Endothelial cell of hepatic sinusoid (primary cell): ENCODE measurements around the gene LSS.

Experiments used
- in situ Hi-C: cut with HindIII; loops from 2 replicates; pipeline ENCODE4 v1.10.0; 2017; ENCODE audit warnings: low sequenced_read_pairs

Gene LSS

DNA sequence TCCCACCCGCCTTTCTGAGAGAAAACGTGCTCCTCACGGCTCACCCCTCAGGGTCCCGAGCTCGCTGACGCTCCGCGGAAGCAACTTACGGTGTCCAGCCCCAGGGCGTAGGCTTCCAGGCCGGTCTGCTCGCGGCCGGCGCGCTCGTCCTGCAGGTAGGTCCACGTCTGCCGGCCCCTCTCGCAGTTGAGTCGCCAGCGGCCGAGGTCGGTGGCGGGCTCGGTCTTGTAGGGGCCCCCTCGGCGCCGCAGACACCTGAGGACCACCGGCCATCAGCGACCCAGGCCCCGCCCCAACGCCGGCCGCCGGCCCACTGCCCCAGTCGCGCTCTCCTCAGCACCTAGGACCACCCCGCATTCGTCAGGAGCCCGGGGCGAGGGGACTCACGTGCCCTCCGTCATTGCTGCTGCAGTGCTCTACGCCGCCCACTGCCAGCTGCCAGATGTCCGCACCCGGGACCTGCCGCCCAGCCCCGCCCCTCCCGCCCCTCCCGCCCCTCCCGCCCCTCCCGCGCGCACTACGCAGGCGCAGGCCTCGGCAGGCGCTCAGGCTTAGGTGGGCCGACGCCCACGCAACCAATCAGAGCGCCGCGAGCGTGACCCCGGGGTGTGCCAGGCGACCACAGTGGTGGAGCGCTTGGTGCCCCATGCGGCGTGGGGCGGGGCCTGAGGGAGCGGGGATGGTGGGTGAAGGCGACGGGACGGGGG, at the start of gene LSS:
Gene LSS (minus strand): TSS at position 430 of the 707 bp plus-strand sequence. CDS start 29 bp downstream, at position 401.
- in situ Hi-C loops = no loop called here

DNA sequence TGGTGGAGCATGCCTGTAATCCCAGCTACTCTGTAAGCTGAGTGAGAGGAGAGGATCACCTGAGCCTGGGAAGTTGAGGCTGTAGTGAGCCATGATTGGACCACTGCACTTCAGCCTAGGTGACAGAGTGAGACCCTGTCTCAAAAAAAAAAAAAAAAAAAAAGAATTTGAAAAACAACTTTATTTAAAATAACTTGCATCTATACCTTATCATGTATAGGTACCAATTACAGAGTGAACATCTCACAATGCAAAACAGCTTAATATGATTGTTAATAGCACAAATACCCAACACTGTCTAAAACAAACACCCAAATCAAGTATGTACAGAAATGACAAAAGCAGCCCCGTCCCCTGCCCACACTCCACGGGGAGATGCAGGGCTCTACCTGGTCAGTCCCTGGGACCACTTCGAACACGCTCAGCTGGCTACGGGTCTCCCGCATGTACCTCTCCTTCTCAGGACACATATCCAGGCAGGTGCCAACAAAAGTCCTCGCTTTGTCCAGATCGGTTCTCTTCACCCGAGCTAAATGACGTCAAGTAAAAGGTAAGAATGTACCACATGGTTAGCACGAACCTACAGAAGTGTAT, 46.3 kb upstream of the LSS start:
- in situ Hi-C loops = no loop called here

DNA sequence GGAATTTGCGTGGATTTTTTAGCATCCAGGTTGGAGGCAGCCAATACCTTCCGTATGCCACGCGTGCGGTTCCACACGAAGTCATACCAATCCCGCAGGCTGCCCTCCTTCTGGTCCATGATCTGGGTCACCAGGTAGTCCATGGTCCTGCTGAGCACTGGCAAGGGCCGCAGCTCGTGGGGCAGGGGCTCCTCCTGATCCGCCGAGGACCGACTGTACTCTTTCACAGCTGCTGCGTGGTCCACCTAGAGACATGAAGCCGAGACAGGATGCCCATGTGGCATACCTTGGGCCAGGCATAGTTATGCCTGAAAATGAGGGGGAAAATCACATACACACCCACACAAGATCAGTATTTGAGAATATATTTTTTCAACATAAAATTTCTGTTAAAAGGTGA, 44.8 kb upstream of the LSS start:
- in situ Hi-C loops = no loop called here

DNA sequence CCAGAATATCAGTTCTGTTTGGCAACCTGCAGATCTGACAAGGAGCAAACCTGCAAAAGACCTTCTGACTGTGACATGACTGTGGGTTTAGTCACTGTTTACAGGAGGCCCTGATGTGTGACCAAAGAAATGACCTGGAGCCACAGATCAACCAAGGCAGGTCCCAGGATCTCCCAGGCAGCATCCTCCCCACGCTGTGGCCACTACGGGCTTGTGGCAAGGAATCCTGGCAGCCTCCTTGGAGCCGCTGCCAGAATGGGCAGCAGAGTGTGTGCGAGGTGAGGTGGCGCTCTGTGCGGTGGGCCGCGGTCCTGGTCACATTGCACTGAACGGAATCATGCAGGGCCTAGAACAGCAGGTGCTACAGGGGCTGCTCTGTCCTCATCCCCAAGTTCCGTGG, 40.9 kb upstream of the LSS start:
- in situ Hi-C loops = no loop called here

DNA sequence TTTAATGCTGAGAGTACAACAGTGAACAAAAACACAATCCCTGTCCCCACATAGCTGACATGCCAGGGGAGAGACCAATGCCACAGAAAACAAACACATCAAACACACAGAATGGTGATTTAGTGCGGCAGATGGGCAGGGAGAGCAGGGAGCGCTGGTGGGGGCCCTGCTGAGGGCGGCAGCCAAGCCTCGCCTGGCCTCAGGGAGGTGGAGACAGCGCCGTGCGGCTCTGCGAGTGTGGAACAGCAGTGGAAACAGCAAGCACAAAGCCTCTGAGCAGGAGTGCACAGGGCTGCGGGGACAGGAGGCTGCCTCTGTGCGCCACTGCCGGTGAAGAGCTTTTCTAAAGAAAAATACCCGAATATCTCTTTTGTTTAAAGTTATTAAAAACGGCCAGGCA, 39.8 kb upstream of the LSS start:
- in situ Hi-C loops = no loop called here

DNA sequence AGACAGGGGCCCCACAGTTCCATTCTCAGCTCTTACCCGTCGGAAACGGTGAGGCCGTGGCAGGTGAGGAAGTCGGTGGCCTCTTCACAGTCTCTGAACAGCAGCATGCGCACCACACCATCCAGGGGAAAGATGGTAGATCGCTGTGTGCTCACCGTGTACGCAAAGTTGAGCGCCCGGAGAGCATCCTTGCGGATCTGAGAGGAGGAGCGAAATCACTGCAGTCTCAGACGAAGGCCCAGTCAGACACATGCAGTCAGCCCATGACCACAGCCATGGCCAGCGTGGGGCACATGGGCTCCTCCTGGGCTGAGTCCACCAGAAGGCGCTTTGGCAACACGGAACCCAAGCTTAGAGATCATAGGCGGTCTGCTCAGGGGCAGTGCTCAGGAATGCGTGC, 38.4 kb upstream of the LSS start:
- in situ Hi-C loops = no loop called here

DNA sequence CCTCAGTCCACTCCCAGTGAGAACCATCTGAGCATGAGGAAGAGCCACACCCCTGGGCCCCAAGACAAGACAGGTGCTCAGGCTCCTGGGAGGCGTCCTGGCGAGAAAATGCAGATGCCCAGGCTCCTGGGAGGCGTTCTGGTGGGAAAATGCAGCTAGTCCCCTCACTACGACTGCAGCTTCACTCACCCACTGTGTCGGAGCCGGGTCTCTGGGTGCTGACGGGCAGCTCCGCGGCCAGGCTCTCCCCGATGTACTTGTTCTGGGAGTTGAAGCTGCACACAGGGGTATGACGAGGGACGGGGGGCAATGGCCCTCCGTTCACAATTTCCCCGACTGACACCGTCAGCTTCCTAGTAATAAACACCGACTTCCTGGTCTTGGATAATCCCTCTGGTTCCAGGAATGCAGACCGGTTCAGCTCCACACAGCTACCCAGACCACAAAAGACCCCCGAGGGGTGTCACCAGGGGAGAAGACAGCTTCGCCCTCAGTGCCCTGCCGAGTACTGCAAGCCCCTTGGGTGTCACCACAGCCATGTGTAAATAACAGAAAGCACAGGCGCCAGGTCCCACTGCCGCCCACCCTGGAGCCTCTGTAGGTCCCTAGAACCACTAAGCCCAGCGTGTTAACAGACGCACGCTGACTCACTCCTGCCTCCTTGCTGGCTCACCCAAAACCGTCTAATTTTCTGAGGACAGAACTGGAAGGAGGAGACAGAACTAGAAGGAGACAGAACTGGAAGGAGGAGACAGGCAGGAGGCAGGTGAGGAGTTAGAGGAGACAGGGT, 37.4 kb upstream of the LSS start:
- in situ Hi-C loops = no loop called here

DNA sequence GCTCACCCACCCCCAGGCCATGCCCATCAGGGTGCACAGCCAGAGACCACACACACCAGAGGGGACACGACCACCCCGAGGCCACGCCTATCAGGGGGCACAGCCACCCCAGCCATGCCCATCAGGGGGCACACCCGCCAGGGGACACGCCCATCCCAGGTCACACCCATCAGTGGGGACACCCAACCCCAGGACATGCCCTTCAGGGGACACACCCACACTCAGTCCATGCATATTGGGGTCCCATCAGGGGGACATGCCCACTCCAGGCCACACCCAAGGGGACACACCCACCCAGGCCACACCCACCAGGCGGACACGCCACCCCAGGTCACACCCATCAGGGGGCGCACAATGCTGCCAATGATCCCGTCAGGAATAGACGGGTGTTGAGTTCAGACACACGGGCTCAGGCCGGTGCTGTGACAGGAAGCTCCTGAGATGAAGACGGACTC, 36.1 kb upstream of the LSS start:
- in situ Hi-C loops = no loop called here

DNA sequence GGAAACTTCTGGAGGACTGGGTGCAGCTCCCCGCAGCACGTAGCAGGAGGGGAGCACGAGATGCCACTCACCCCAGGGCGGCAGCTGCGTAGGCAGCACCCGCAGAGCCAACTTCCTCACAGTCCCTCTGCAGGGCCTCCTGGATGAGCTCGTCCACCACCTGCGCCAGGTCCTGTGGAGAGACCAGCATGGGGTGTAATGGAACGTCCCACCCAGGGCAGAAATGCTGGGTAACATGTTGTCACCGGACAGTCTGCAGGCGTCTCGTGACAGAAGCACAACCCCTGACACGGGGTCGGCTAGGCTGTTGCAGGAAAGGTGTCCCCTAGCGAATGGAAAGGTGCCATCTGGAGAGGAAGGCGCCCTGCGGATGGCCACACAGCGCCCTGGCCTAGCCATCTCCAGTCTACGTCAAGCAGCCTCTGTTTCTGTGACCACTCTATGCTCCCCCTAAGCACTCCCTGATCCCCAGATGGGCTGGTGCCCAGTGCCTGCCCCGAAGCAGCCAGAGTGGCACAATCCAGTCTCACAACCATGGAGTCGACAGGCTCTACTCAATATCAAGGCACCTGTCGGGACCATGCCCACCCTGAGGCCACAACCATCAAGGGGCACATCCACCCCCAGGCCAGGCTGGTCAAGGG, 35.6 kb upstream of the LSS start:
- in situ Hi-C loops = no loop called here

DNA sequence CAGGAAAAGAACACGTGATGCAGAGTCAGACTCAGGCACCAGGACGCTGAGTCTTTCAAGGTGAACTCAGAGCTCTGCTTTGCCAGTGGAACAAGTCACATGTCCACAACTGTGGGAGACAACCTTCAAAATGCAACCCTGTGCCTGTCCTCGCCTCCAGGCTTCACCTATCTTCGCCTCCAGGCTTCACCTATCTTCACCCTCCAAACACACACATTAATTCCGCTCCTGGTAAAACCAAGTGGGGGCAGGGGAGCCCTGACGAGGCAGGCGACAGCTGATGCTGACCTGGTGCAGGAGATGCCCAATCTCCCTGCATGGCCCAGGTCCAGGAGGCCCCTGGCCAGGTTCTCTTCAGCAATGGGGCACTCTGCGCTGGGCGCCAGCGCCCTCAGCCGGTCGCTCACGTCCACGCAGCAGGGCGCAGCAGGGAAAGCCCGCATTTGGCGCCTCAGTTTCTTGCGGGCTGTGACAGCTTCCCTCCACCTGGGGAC, 28.0 kb upstream of the LSS start:
- in situ Hi-C loops = no loop called here

DNA sequence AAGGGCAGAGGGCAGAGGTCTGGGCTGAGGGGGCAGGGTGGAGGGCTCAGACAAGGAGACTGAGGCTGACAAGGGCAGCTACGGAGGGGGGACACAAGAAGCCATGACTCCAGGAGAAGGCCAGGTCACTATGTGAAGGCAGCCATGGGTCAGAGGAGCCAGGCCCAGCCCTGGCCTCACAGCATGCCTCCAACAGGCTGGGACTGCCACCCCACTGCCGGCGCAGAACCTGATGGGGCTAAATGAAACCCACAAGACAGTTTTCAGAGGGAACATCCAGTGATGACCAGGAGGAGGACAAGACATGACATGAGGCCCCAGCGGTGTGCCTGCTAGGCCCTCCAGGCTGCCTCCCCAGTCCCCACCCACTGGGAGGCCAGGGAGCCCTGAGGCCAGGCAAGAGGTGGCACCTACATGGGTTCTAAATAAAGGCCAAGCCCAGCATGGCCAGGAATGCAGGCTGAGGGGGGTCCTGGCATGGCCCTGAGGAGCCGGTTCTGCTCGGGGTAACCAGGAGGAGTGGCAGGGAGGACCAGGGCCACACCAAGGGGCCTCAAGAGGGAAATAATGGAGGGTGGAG, 27.3 kb upstream of the LSS start:
- in situ Hi-C loops = no loop called here

DNA sequence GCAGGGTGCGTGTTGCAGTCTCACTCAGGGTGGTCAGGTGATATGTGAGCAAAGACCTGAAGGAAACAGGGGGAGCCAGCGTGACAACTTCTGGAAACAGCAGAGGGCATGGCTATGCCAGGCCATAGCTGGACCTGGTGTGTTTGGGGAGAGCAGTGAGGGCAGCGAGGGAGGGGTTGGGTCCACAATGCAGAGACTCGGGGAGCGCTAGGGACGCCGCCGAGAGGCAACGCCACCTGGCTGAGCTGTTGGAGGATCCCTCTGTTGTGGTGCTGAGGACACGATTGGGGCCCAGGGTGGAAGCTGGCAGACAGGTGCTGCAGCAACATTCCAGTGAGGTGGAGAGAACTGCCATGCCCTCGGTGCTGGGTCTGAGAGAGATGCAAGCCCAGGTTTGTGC, 26.6 kb upstream of the LSS start:
- in situ Hi-C loops = no loop called here

DNA sequence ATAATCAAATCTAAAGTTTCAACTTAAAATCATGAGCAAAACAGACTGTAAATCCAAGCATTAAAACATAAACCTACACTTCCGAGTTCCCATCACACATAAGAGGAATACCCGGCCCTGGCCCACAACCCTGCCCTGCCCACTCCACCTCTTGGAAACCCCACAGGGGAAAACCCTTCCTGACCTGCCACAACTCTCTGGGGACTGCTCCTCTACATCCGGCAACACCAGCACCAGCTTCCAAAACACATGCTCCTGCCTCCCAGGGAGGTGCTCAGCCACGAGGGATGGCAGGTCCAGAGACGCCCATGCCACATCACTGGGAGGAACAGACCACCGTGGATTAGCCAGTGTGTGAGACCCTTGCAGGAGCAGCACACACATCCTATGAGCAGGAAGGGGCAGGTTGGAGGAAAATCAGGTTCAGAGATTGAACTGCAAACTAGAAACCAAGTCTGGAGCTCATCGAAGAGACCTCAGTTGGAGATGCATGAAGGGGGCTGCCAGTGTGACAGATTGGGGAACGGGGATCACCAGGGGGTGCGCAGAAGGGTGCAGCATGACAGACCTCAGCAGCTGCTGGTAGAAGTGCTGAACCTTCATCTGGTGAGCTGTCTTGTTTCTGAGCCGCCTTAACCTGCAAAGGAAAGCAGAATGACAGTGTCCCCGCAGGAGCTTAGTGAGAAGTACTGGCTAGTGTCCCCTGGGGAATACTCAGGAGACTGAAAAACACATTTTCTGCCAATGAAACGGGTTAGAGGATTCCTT, 25.8 kb upstream of the LSS start:
- in situ Hi-C loops = no loop called here

DNA sequence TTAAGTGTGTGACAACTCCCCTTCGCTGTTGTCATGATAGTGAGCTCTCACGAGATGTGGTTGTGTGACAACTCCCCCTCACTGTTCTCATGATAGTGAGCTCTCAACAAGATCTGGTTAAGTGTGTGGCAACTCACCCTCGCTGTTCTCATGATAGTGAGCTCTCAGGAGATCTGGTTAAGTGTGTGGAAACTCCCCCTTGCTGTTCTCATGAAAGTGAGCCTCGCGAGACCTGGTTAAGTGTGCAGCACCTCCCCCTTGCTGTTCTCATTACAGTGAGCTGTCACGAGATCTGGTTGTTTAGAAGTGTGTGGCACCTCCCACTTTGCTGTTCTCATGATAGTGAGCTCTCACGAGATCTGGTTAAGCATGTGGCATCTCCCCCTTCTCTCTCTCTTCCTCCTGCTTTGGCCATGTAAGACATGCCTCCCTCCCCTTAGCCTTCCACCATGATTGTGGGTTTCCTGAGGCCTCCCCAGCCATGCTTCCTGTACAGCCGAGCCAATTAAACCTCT, 25.1 kb upstream of the LSS start:
- in situ Hi-C loops = no loop called here

DNA sequence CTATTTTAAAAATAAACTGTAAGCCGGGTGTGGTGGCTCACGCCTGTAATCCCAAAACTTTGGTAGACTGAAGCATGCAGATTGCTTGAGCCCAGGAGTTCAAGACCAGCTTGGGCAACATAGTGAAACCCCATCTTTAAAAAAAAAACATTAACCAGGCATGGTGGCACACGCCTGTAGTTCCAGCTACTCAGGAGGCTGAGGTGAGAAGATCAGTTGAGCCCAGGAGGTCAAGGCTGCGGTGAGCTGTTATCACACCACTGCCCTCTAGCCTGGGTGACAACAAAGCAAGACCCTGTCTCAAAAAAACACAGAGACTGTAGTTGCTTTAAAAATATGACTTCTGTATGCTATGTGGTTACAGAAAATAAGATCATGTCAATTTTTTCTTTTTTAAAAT, 24.3 kb upstream of the LSS start:
- in situ Hi-C loops = no loop called here

DNA sequence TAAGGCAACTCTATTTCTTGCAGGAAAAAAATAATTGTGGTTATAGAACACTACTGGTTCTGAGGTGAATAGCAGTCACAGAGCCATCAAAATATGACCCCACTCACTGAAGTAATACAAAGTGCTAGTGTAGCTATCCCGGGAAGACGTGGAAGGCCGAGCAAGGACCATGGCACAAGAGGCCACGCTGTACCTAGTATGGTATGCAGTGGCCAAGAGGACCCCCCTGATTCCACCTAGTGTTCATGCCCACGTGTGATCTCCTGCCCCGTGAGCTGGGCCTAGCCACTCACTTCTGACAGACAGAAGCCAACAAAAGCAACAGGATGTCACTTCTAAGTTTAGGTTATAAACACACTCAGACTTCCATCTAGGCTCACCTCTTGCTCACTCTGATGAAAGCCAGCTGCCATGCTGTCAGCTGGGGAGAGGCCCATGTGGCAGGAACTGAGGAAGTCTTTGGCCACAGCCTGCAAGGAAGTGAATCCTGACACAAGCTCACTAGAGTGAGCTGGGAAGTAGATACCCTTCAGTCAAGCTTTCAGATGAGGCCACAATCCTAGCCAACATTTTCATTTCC, 21.7 kb upstream of the LSS start:
- in situ Hi-C loops = no loop called here

DNA sequence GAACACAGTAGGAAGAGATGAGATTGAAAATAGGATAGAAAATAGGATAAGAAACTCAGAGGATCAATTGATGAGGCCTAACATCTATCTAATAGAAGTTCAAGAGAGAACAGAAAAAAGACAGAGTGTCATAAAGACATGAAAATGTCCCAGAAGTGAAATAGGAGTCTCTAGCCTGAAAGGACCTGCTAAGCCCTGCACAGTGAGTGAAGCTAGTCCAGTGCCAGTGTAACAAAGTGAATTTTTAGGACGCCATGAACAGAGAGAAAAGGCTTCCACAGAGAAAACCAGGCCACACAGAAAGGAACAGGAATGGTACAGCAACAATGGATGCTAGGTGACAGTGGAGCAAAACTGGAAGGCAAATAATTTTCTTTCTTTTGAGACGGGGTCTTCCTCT, 20.3 kb upstream of the LSS start:
- in situ Hi-C loops = no loop called here

DNA sequence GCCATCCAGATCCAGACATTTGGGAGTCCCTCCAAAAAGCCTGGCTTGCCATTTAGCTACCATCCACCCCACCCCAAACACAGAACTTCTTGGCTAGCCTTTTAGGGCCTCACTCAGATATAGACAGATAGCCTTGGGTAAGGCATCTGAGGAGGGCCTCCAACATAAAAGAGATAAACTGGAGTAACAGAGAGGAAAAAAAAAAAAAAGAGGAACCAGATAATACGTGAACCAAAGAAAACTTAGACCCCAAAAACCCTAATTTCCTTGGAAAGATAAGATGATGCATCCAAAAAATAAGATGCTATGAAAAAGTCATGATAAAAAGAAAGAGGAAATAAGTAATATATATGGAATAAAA, 19.8 kb upstream of the LSS start:
- in situ Hi-C loops = no loop called here

DNA sequence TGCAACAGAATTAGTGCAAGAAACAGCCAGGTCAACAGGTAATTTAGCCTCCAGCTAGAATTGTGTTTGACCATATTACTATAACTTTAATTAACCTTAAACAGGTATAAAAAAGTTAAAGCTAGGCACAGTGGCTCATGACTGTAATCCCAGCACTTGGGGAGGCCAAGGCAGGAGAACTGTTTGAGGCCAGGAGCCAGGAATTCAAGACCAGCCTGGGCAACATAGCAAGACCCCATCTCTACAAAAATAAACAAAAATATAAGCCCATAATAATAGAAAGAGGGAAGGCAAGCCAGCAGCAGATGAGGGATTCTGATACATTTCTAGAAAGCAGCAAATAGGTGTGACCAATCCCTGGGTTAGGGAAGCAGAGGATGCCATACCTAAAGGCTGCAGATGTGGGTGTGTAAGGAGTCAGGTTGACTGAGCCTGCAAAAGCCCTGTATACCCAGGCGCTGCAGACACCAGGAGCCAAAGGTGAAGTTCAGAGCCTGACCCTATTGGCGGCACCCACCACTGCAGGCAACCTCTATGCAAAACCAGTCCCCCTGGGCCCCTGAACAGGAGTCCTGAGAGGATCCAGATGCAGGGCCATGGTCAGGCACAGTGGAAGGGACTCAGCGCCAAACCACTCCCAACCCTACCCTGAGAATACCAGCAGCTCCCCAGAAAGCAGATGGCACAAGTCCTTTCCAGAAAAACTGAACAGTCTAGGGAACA, 19.3 kb upstream of the LSS start:
- in situ Hi-C loops = no loop called here
